HG03521 (cell line): Measurements from ENCODE around the gene PCDHGA1.

Source experiments
- ATAC-seq: cut with Tn5 transposase; IDR thresholded peaks from one replicate; pipeline ENCODE4 v1.9.1; 2021; ENCODE audit warnings: mild to moderate bottlenecking, moderate library complexity; ENCODE audit not compliant: unreplicated experiment

The PCDHGA1 gene

GRCh38 chr5:141527426-141527825, 197.1 kb downstream of the PCDHGA1 start:
- ATAC-seq: no peak

- ATAC-seq: no peak
Measured at GRCh38 chr5:141528291-141528984, 198.1 kb downstream of the PCDHGA1 start.

DNA sequence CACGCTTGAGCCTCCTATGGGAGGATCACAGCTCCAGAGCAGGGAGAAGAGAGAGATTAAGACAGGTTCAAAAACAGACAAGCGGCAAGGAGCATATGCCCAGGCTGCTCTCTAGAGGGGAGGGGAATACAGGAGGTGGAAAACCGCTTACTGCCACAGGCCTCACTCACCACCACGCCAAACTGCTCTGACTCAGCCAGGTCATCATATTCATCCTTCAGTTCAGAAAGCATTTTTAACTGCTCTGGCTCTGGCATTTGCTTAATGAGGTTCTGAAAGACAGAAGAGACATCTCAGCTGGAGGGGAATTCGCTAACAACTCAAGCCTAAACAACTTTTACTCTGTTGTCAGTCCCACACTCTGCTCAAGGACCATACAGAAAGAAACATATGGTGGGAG, 198.7 kb downstream of the PCDHGA1 start:
- ATAC-seq: no peak

DNA sequence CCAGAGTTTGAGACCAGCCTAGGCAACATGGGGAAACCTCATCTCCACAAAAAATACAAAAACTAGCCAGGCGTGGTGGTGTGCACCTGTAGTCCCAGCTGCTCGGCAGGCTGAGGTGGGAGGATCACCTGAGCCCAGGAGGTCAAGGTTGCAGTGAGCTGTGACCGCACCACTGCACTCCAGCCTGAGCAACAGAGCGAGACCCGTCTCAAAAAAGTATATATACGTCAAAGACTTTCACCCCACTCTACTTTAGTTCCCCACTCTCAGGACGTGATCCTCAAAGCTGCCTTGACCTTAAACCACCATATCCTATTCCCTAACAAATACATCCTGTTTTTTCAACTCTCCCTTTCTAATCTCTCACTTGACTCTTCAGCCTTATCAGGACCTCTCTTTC, 199.6 kb downstream of the PCDHGA1 start:
- ATAC-seq: no peak

DNA sequence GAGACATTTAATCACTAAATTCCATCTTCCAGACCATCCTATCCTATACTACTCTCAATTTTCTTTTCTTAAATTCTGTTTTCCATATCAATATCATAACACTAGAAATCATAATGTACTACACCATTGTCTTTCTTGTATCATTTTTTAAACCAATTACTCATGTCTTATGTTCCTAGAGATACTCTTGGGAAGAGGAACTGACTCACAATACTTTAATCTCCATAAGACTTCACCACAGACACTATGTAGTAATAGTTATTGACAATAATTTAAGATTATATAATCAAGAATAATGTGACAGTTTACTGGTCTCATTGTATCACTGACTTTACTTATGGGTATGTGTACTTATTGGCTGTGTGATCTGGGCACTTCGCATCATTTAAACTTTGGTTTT, 202.4 kb downstream of the PCDHGA1 start:
- ATAC-seq: no peak

DNA sequence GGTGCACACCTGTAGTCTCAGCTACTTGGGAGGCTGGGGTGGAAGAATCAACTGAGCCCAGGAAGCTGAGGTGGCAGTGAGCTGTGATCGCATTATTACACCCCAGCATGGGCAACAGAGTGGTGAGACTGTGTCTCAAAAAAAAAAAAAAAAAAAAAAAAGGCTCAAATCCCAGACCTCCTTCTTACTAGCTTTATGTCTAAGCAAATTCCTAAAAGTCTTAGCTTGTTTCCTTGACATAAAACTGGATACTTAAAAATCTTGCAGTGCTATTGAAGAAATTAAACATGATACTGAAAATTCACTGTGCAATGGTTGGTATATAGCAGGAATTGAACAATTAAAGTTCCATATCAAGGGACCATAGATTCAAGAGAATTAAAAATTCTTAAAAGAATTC, 203.6 kb downstream of the PCDHGA1 start:
- no peak for ATAC-seq

DNA sequence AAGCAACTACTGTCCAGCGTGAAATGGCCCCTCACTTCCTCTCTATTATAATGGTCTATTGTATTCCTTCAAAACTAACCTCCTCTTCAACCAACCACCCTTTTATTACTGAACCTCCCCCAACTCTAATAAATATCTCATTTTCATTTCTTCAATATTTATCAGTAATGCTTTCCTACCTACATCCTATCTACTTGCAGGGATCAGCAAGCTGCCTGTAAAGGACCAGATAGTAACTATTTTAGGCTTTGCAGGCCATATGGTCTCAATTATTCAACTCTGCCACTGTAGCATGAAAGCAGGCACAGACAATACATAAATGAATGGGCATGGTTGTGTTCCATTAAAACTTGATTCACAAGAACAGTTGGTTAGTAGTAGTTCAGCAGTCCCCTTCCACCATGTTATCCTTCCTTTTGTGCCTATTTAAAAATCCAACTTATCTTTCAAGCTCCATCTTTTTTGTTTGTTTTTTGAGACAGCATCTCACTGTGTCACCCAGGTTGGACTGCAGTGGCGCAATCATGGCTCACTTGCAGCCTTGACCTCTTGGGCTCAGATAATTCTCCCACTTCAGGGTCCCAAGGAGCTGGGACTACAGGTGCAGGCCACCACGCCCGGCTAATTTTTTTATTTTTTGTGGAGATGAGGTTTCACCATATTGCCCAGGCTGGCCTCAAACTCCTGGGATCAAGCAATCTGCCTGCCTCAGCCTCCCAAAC, 204.3 kb downstream of the PCDHGA1 start:
- no peak for ATAC-seq

DNA sequence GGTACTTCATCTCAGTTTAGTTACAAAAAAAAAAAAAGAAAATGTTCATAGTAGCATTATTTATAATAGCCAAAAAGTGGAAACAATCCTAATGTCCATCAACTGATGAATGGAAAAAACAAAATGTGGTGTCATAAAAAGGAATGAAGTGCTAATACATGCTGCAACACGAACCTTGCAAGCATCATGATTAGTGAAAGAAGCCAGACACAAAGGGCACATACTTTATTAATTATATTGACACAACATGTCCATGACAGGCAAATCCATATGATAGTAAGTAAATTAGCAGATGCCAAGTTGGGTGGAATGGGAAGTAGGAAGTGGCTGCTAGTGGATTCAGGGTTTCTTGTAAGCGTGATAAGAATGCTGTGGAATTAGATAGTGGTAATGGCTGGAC, 212.7 kb downstream of the PCDHGA1 start:
- no peak for ATAC-seq

DNA sequence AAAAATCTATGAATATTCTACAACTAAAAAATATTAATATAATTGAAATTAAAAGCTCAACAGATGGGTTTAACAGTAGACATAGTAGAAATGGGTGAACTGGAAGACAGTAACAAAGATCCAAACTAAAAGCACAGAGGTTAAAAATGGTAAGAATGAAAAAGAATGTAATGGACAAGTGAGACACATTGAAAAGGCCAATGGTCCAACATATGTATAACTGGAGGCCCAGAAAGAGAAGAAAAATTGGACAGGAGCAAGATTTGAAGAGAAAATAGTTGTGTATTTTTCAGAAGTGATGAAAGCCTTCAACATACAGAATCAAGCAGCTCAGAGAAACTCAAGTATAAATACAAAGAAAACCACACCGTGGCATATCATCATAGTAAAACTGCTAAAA, 217.2 kb downstream of the PCDHGA1 start:
- ATAC-seq: no peak

- no peak for ATAC-seq
Measured at GRCh38 chr5:141547921-141548320, 217.6 kb downstream of the PCDHGA1 start.

DNA sequence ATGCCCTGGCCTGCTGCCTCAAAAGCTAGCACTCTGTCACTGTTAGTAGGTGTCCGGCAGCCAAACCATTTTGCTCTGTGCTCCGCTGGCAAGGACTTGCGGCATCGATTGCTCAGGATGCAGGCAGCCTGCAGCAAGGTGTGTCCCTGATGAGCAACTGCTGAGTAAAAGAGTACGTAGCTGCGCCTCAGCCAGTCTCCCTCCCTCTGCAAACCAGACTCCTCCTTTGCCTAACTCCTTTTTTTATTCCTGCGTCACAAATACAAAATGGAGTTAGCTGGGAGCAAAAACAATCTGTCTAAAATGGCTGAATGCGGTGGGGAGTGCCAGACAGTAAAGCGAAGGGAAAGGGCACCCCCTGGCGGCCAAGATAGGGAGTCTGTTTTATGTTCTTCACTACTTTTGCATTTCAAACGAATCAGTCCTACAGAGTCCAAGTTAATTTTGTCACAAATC, 227.4 kb downstream of the PCDHGA1 start:
- peak; percentile 64 for ATAC-seq

- peak; percentile 9 for ATAC-seq
Measured at GRCh38 chr5:141558150-141558549, 227.8 kb downstream of the PCDHGA1 start.

DNA sequence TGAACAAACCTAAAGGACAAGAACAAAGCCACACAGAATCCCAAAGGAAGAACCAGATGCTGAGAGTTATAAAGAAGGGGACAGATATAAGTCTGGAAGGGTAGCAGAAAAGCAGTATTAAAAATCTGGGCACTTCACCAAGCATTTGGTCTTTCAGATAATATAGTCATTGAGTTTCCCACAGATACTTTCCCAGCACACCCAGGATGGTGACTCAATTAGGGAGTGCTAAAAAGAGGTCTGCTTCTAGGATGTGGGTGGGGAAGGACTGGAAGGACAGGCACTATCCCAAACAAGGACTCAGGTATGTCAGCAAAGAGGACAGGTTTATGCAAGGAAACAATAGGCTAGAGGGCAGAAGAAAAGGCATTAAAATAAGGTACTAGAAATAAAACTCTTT, 229.1 kb downstream of the PCDHGA1 start:
- ATAC-seq: no peak

- ATAC-seq: no peak
Measured at GRCh38 chr5:141560151-141560550, 229.8 kb downstream of the PCDHGA1 start.

DNA sequence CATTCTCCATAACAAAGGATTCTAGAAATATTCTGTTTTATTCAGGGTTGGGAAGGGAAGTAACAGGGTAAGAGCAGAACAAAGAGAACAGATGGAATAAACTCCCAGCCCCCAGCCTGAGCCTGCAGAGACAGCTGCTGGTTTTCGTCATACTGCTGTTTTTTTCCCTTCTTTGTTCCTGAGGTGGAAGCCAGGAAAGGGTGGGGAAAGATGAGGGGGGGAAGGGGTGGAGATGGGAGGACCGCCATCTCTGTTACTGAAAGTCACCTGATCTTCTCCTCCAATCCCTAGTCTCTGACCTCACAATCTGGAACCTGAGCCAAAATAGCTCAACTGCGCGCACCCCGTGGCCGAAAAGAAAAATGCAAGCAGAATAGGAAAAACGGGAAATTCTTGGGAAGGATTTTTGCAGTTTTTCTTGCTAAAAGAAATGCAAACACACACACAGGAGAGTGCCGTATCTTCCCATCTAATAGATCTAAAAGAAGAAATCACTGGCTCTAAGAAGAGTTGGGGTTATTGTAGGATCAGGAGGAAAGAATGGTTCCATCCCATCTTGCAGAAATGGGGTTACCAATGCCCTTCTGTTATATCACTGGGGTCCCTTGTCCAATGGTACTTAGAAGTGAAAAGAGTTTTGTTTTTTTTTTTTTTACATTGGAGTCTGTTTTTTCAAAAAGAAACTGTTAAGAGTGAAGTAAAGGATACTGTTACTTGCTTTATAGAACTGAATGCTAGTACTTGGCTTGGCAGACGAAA, 230.6 kb downstream of the PCDHGA1 start:
- no peak for ATAC-seq
